KMS-11 (cell line): Measurements from ENCODE around the gene BLOC1S4.

ENCODE experiments used
- H2AFZ ChIP-seq: fragments of 200-600 bp; sonication (generic); 2 replicates; pipeline ENCODE4 v1.6.1; 2016; ENCODE audit warnings: antibody characterized with exemption, mixed run types, low read depth
- H3K27ac ChIP-seq: fragments of 200-600 bp; sonication (generic); 2 replicates; pipeline ENCODE4 v1.6.1; 2016; ENCODE audit warnings: mild to moderate bottlenecking, mixed run types
- H3K27me3 ChIP-seq: fragments of 200-600 bp; sonication (generic); 2 replicates; pipeline ENCODE4 v1.6.1; 2017; ENCODE audit warnings: mild to moderate bottlenecking, low read depth, mixed run types, moderate library complexity; ENCODE audit not compliant: insufficient read depth
- H3K36me3 ChIP-seq: fragments of 200-600 bp; sonication (generic); 2 replicates; pipeline ENCODE4 v1.6.1; 2017; ENCODE audit warnings: mild to moderate bottlenecking, mixed run types; ENCODE audit not compliant: insufficient read depth
- H3K4me1 ChIP-seq: fragments of 200-600 bp; sonication (generic); 2 replicates; pipeline ENCODE4 v1.6.1; 2016; ENCODE audit warnings: mild to moderate bottlenecking, low read depth, mixed run types; ENCODE audit not compliant: poor library complexity, severe bottlenecking
- H3K4me2 ChIP-seq: fragments of 200-600 bp; sonication (generic); 2 replicates; pipeline ENCODE4 v1.7.0; 2016; ENCODE audit warnings: mild to moderate bottlenecking, mixed run types
- H3K4me3 ChIP-seq: fragments of 200-600 bp; sonication (generic); IDR thresholded peaks from 2 replicates; pipeline ENCODE4 v1.6.1; 2017; ENCODE audit warnings: low read depth, low read length, mixed read lengths; ENCODE audit not compliant: insufficient read depth
- H3K79me2 ChIP-seq: fragments of 200-600 bp; sonication (generic); 2 replicates; pipeline ENCODE4 v1.6.1; 2016; ENCODE audit warnings: low read depth, mixed run types; ENCODE audit not compliant: insufficient read depth
- H3K9ac ChIP-seq: fragments of 200-600 bp; sonication (generic); 2 replicates; pipeline ENCODE4 v1.6.1; 2016; ENCODE audit warnings: mild to moderate bottlenecking, mixed run types
- H4K20me1 ChIP-seq: fragments of 200-600 bp; sonication (generic); 2 replicates; pipeline ENCODE4 v1.6.1; 2016; ENCODE audit warnings: mild to moderate bottlenecking, mixed run types; ENCODE audit not compliant: insufficient read depth
- CTCF ChIP-seq: fragments of 200-600 bp; sonication (generic); conservative IDR thresholded peaks from 2 replicates; pipeline ENCODE4 v1.6.1; 2017; ENCODE audit warnings: low read depth, mild to moderate bottlenecking, antibody characterized with exemption, low read length, moderate library complexity, mixed read lengths

Gene BLOC1S4

GRCh38 chr4:6728320-6729029, 12.5 kb downstream of the BLOC1S4 start:
- Histone ChIP-seq H3K27me3 (no peaks in the 10 kb centered on the region), H2AFZ (no peak overlapping the region), H3K79me2 (no peaks in the 10 kb centered on the region), H3K4me2 (no peak overlapping the region), H3K27ac (no peak overlapping the region), H4K20me1 (no peaks in the 10 kb centered on the region), H3K9ac (no peak overlapping the region), H3K36me3 (no peaks in the 10 kb centered on the region), H3K4me1 (no peaks in the 10 kb centered on the region), H3K4me3 (no peak overlapping the region)
- TF ChIP-seq CTCF: no peak

- Histone ChIP-seq H4K20me1 (no peaks in the 10 kb centered on the region), H3K9ac (no peak overlapping the region), H3K27me3 (no peaks in the 10 kb centered on the region), H3K36me3 (no peaks in the 10 kb centered on the region), H2AFZ (no peak overlapping the region), H3K79me2 (no peaks in the 10 kb centered on the region), H3K4me3 (no peak overlapping the region), H3K4me2 (no peak overlapping the region), H3K4me1 (no peaks in the 10 kb centered on the region), H3K27ac (no peak overlapping the region)
- no peak for TF ChIP-seq CTCF
Measured at GRCh38 chr4:6730603-6731317, 14.8 kb downstream of the BLOC1S4 start.

- H2AFZ ChIP-seq: no peak overlapping the region
- no peaks in the 10 kb centered on the region for H3K36me3 ChIP-seq
- H3K4me1 ChIP-seq: no peaks in the 10 kb centered on the region
- H4K20me1 ChIP-seq: no peaks in the 10 kb centered on the region
- no peak overlapping the region for H3K27ac ChIP-seq
- no peak overlapping the region for H3K4me2 ChIP-seq
- H3K79me2 ChIP-seq: no peaks in the 10 kb centered on the region
- no peaks in the 10 kb centered on the region for H3K27me3 ChIP-seq
- no peak overlapping the region for H3K9ac ChIP-seq
- no peak overlapping the region for H3K4me3 ChIP-seq
- no peak for TF ChIP-seq CTCF
Measured at GRCh38 chr4:6731318-6731675, 15.3 kb downstream of the BLOC1S4 start.

GRCh38 chr4:6731780-6732179, 15.8 kb downstream of the BLOC1S4 start:
- Histone ChIP-seq H3K4me1 (no peaks in the 10 kb centered on the region), H3K79me2 (no peaks in the 10 kb centered on the region), H3K27ac (no peak overlapping the region)

More at GRCh38 chr4:6731780-6732179, 15.8 kb downstream of the BLOC1S4 start:
- Histone ChIP-seq H3K4me3 (no peak overlapping the region), H3K36me3 (no peaks in the 10 kb centered on the region), H3K27me3 (no peaks in the 10 kb centered on the region), H2AFZ (no peak overlapping the region), H3K9ac (no peak overlapping the region), H4K20me1 (no peaks in the 10 kb centered on the region), H3K4me2 (no peak overlapping the region)
- TF ChIP-seq CTCF: no peak
